Stimulated activated CD4-positive, alpha-beta T cell treated with anti-CD3 and anti-CD28 coated beads, Interleukin-15, amount 100 ng/mL, for 1 hour (primary cell): Measurements from ENCODE around the gene USP5.

Source experiments
- DNase-seq, 2 donors: peaks; one replicate each; pipeline ENCODE4 v3.0.0-alpha.2; 2020; ENCODE audit warnings: low read depth in 1 of 2, low spot score in 1 of 2

The USP5 gene

GRCh38 chr12:6914246-6914946 is 62.4 kb downstream of the USP5 start, which contains the start of gene ENO2:
ENO2 (plus strand) TSS chr12:6914580; CDS start chr12:6915833, 1,253 bp downstream.
- DNase-seq: peak; percentile 71 to 75

GRCh38 chr12:6914947-6915788 is 63.2 kb downstream of the USP5 start:
- DNase-seq: no peak

GRCh38 chr12:6915789-6916285 is 63.9 kb downstream of the USP5 start:
- no peak for DNase-seq
